Activated CD8-positive, alpha-beta T cell treated with anti-CD3 and anti-CD28 coated beads for 36 hours (primary cell): Measurements from ENCODE around the gene GRK5. TPM values are rescaled to one million over a fixed set of nuclear protein-coding genes. Genes with fewer than 3 reads are reported as not detected.

Source experiments
- ATAC-seq: fragments of 200-7000 bp; cut with Tn5 transposase; one replicate; pipeline ENCODE4 v1.10.0; 2021; ENCODE audit warnings: mild to moderate bottlenecking, moderate library complexity
- CTCF ChIA-PET: fragments of 350-600 bp; sonication (Branson Sonifier 250); formaldehyde crosslinking; loops from one replicate; lab custom pipeline; 2021; ENCODE audit warnings: antibody characterized with exemption; lab: Charles Lee
- POLR2A ChIA-PET: fragments of 350-600 bp; sonication (Branson Sonifier 250); formaldehyde crosslinking; loops from one replicate; lab custom pipeline; 2021; ENCODE audit warnings: antibody characterized with exemption; lab: Charles Lee
- DNase-seq: peaks from one replicate; pipeline ENCODE4 v3.0.0-alpha.2; 2020
- H3K27ac Mint-ChIP-seq: one replicate; pipeline ENCODE4 v1.8.0; 2021; ENCODE audit warnings: mild to moderate bottlenecking, mixed read lengths
- H3K27me3 Mint-ChIP-seq: one replicate; pipeline ENCODE4 v1.8.0; 2021; ENCODE audit warnings: mixed read lengths
- H3K36me3 Mint-ChIP-seq: one replicate; pipeline ENCODE4 v1.8.0; 2021; ENCODE audit warnings: low read depth, mixed read lengths
- H3K4me1 Mint-ChIP-seq: one replicate; pipeline ENCODE4 v1.8.0; 2021; ENCODE audit warnings: low read depth, mixed read lengths
- H3K4me3 Mint-ChIP-seq: one replicate; pipeline ENCODE4 v1.8.0; 2021; ENCODE audit warnings: mild to moderate bottlenecking, moderate library complexity, mixed read lengths
- H3K9me3 Mint-ChIP-seq: one replicate; pipeline ENCODE4 v1.8.0; 2021; ENCODE audit warnings: mixed read lengths
- intact Hi-C: fragments of 100-400 bp; cut with micrococcal nuclease; formaldehyde crosslinking; loops from one replicate; pipeline ENCODE4 v1.10.0; 2022
- total RNA-seq, 2 experiments: library from RNA; stranded (reverse); gene quantifications; one replicate each; pipeline ENCODE4 v1.2.3, GENCODE V29; 2021
- TF ChIP-seq, protein P1 (sequence below): fragments of 200-600 bp; IDR thresholded peaks from one replicate; pipeline ENCODE4 v1.8.0; 2022; ENCODE audit warnings: antibody characterized with exemption, mild to moderate bottlenecking

Gene GRK5
- total RNA-seq, 2 experiments from 2014 or later = 14.8 to 15.6 TPM

DNA sequence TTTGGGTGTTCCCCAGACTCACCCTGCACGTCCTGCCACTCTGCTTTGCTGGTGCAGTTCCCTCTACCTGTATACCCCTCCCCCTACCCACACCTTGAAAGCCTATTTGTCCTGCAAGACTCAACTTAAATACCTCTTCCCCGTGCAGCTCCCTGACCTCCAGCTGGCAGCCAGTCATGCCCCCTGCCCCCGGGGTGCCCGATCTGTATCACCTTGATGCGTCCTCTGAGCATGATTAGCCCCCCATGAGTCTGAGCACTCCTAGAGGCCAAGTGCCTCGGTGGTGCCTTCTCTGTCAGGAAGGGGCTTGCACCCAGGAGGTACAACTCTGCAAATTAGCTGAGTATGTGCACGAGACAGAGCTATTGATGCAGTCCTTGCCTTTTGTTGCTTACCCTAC, 240.1 kb downstream of the GRK5 start:
- Mint-ChIP-seq H3K9me3 (no peaks in the 10 kb centered on the region), H3K4me3 (no peak overlapping the region), H3K27me3 (no peaks in the 10 kb centered on the region), H3K27ac (no peak overlapping the region), H3K36me3 (no peaks in the 10 kb centered on the region), H3K4me1 (peaks cover 11% of the 10 kb centered on the region)
- ATAC-seq (no peak), DNase-seq (no peak)
- TF ChIP-seq, protein P1, sequence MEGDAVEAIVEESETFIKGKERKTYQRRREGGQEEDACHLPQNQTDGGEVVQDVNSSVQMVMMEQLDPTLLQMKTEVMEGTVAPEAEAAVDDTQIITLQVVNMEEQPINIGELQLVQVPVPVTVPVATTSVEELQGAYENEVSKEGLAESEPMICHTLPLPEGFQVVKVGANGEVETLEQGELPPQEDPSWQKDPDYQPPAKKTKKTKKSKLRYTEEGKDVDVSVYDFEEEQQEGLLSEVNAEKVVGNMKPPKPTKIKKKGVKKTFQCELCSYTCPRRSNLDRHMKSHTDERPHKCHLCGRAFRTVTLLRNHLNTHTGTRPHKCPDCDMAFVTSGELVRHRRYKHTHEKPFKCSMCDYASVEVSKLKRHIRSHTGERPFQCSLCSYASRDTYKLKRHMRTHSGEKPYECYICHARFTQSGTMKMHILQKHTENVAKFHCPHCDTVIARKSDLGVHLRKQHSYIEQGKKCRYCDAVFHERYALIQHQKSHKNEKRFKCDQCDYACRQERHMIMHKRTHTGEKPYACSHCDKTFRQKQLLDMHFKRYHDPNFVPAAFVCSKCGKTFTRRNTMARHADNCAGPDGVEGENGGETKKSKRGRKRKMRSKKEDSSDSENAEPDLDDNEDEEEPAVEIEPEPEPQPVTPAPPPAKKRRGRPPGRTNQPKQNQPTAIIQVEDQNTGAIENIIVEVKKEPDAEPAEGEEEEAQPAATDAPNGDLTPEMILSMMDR = no peak
- ChIA-PET POLR2A (no interaction called here), CTCF (interaction anchor here (1.0 kb wide), 1 partner anchor 248 kb away, joined by 5 read pairs; no protein-coding TSS in a partner anchor)
- intact Hi-C loops = no loop called here

GRCh38 chr10:119447823-119448546, 240.6 kb downstream of the GRK5 start:
- Mint-ChIP-seq H3K27ac (no peak overlapping the region), H3K9me3 (no peaks in the 10 kb centered on the region), H3K4me3 (no peak overlapping the region), H3K27me3 (no peaks in the 10 kb centered on the region), H3K36me3 (no peaks in the 10 kb centered on the region), H3K4me1 (peaks cover 11% of the 10 kb centered on the region)
- TF ChIP-seq, protein P1 = no peak
- no peak for DNase-seq
- ChIA-PET CTCF (interaction anchor here (1.0 kb wide), 1 partner anchor 249 kb away, joined by 5 read pairs; no protein-coding TSS in a partner anchor), POLR2A (no interaction called here)
- intact Hi-C loops = no loop called here
- no peak for ATAC-seq

- Mint-ChIP-seq H3K4me3 (no peak overlapping the region), H3K4me1 (peaks cover 11% of the 10 kb centered on the region), H3K9me3 (no peaks in the 10 kb centered on the region), H3K27me3 (no peaks in the 10 kb centered on the region), H3K36me3 (no peaks in the 10 kb centered on the region), H3K27ac (no peak overlapping the region)
- ChIA-PET POLR2A (no interaction called here), CTCF (interaction anchor here (1.7 kb wide), 1 partner anchor 242 kb away, joined by 4 read pairs; the partner anchor contains the start of gene GRK5)
- DNase-seq (no peak), ATAC-seq (no peak)
- intact Hi-C loops = no loop called here
- TF ChIP-seq, protein P1 = no peak
Measured at GRCh38 chr10:119448628-119449584, 241.5 kb downstream of the GRK5 start.

GRCh38 chr10:119449760-119450461, 242.5 kb downstream of the GRK5 start:
- intact Hi-C loops = no loop called here
- Mint-ChIP-seq H3K27me3 (no peaks in the 10 kb centered on the region), H3K4me3 (no peak overlapping the region), H3K4me1 (peaks cover 10% of the 10 kb centered on the region), H3K9me3 (no peaks in the 10 kb centered on the region), H3K27ac (no peak overlapping the region), H3K36me3 (no peaks in the 10 kb centered on the region)
- ChIA-PET CTCF (interaction anchor here (1.7 kb wide), 1 partner anchor 243 kb away, joined by 4 read pairs; the partner anchor contains the start of gene GRK5), POLR2A (no interaction called here)
- TF ChIP-seq, protein P1 = no peak
- ATAC-seq (no peak), DNase-seq (no peak)
